GM20000 (cell line): ENCODE data around the gene SAMD14.
A peak's percentile ranks its signal among the peaks of the same experiment; 100 is the strongest.

Experiments used
- DNase-seq: peaks from one replicate; pipeline ENCODE4 v3.0.0; 2012; ENCODE audit warnings: low spot score
- TF ChIP-seq, protein P1 (sequence below): IDR thresholded peaks from 2 replicates; pipeline ENCODE4 v1.5.1; 2012; ENCODE audit warnings: mild to moderate bottlenecking, control low read depth; ENCODE audit errors: extremely low read depth, missing control alignments

Gene SAMD14

DNA sequence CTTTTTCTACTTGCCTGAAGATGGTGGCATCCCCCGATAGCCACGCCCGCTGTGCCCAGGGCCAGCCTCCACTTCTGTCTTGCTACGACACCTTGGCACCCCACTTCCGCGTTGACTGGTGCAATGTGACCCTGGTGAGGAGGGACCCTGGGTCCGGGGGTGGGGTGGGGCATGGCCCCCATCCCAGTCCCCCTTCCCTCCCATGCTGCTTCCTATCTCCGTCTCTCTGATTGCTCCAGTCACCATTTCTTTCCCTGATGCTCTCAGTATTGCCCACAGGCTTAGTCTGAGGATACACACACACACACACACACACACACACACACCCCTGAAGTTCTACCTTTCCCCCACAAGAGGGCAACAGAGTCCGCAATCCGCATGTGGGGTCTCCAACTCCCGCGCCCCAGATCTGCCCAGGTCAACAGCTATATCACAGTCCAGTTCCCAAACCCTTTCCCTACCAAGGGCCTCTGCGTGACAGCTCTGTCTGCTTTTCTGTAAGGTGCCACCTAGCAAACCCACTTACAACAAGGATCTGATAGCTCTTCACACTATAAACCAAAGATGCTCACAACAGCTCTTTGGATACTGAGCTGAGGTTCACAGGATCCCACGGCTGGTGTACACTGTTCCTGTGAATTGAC is 39.3 kb upstream of the SAMD14 start:
- TF ChIP-seq, protein P1, sequence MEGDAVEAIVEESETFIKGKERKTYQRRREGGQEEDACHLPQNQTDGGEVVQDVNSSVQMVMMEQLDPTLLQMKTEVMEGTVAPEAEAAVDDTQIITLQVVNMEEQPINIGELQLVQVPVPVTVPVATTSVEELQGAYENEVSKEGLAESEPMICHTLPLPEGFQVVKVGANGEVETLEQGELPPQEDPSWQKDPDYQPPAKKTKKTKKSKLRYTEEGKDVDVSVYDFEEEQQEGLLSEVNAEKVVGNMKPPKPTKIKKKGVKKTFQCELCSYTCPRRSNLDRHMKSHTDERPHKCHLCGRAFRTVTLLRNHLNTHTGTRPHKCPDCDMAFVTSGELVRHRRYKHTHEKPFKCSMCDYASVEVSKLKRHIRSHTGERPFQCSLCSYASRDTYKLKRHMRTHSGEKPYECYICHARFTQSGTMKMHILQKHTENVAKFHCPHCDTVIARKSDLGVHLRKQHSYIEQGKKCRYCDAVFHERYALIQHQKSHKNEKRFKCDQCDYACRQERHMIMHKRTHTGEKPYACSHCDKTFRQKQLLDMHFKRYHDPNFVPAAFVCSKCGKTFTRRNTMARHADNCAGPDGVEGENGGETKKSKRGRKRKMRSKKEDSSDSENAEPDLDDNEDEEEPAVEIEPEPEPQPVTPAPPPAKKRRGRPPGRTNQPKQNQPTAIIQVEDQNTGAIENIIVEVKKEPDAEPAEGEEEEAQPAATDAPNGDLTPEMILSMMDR: peak; percentile 77
- DNase-seq: peak; percentile 77

DNA sequence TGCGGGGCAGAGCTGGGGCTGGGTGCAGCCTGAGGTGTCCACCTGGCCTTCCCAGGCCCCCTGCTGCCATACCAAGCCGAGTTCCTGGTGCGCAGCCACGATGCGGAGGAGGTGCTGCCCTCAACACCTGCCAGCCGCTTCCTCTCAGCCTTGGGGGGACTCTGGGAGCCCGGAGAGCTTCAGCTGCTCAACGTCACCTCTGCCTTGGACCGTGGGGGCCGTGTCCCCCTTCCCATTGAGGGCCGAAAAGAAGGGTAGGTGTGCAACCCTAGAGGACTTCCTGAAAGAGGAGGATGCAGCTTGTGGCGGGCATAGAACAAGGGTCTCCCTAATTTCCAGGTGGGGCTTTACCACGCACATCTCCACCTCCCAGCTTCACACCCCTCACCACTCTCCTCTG is 38.4 kb upstream of the SAMD14 start:
- DNase-seq: no peak
- TF ChIP-seq, protein P1: no peak

DNA sequence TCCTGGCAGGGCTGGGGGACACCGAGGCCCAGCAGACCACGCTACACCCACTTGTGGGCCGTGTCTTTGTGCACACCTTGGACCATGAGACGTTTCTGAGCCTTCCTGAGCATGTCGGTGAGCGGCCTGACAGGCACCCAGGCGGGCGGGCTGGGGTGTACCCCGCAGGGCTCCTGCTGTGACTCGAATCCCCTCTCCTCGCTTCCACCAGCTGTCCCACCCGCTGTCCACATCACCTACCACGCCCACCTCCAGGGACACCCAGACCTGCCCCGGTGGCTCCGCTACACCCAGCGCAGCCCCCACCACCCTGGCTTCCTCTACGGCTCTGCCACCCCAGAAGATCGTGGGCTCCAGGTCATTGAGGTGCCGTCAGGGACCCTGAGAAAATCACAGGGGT is 37.4 kb upstream of the SAMD14 start:
- TF ChIP-seq, protein P1: no peak
- DNase-seq: no peak

DNA sequence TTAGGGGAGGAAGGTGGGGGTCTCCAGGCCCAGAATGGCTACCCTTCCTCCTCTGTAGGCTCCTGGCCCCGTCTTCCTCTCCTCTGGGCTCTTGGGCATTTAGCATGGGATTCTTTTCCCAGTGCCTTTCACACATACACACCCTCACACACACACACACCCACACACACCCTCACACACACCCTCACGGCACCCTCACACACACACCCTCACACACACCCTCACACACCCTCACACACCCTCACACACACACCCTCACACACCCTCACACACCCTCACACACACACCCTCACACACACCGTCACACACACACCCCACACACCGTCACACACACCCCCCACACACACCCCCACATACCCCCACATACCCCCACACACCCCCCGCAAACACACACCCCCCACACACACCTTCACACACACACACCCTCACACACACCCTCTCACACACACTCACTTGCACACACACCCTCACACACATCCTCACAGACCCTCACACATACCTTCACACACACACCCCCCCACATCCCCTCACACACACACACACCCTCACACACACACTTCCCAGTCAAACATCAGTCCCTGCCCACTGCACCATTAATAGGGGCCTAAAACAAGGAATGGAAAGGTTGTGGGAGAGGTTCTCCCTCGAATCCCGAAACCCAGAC is 36.7 kb upstream of the SAMD14 start:
- DNase-seq: no peak
- TF ChIP-seq, protein P1: no peak

DNA sequence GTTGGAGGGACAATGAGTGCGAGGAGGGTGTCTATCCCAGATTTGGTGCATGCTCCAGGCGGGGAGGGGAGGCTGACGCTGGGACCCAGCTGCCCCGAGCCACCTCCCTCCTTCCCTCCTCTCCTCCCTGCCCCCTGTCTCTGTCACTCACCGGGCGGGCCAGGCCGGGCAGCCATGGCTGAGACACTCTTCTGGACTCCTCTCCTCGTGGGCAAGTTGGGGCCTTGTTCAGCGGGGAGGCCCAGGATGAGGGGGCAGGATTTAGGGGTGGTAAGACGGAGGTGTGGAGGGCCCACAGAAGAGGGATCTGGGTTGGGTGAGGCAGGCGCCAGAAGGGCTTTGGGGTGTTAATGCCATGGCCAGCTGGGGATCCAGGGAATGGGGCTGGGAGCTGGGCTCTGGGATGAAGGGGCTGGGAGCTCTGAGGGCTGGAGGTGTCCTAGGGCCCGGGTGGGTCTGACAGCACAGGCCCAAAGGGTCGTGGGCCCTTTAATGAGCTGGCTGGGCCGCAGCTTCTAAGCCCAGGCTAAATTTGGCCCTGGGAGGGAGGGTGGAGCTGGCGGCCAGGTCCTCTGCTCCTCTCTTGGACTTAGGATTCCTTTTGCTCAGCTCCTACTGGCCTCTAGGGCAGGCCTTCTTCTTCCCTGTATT is 36.0 kb upstream of the SAMD14 start, which contains the start of gene SGCA:
TSS of gene SGCA (plus strand) at position 139 of the 651 bp plus-strand sequence. CDS start at position 175, 36 bp downstream.
- no peak for DNase-seq
- TF ChIP-seq, protein P1: no peak

DNA sequence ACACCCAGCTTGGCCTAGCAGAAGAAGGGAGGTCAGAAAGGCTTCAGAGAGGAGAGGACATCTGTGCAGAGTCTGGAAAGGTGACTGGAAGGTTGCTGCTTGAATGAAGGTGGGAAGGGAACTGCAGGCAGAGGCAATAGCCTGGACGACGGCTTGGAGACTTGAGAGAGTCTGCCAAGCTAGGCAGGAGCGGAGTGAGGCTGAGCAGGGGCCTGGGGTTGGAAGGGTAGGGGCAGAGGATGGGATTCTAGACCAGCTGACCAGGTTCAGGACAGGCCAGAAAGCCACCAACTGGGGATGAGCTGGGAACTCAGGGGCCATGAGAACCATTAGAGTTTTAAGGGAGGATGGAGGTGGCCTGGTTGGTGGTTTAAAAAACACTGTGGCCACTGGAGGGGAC is 35.5 kb upstream of the SAMD14 start:
- no peak for DNase-seq
- TF ChIP-seq, protein P1: no peak

DNA sequence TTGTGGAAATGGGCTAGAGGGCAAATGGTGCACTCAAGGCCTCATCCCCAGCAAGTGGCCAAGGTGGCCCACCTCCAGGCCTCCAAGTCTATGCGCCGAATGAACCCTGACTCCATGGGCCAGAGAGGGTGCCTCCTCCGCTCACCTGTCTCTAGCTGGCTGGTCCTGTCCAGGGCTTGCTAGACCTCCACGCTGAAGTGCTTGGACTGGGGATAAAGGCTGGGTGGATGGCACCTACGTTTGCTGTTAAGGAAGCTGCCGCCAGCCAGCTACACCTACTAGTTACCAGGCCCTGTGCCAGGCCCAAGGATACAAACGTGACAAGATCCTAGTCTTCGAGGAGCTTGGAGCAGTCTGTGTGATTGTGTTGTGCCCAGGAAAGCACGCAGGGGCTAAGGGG is 35.1 kb upstream of the SAMD14 start:
- DNase-seq: no peak
- TF ChIP-seq, protein P1: no peak
